Duodenal mucosa (tissue), 2 donors: Measurements from ENCODE around the gene NEURL2.
"Not testable (repeated sequence)": the region's sequence is repeated elsewhere in the genome, so short reads cannot be mapped to it uniquely, and the experiment has no call there.

Source experiments
- H3K27ac ChIP-seq: one replicate; pipeline ENCODE4 v1.7.0; 2013; ENCODE audit warnings: low read depth, low read length
- H3K27me3 ChIP-seq, 2 donors: one replicate each; pipeline ENCODE4 v1.7.0; 2013; ENCODE audit warnings: low read length in 2 of 2, control low read depth in 1 of 2; ENCODE audit not compliant: insufficient read depth in 2 of 2, control insufficient read depth in 1 of 2
- H3K36me3 ChIP-seq, 2 donors: one replicate each; pipeline ENCODE4 v1.7.0; 2013; ENCODE audit warnings: low read length in 2 of 2, control low read depth in 1 of 2; ENCODE audit not compliant: insufficient read depth in 2 of 2, control insufficient read depth in 1 of 2
- H3K4me1 ChIP-seq, 2 donors: one replicate each; pipeline ENCODE4 v1.7.0; 2013; ENCODE audit warnings: low read length in 2 of 2, control low read depth in 1 of 2; ENCODE audit not compliant: insufficient read depth in 2 of 2, control insufficient read depth in 1 of 2
- H3K4me3 ChIP-seq, 2 donors: one replicate each; pipeline ENCODE4 v1.7.0; 2013; ENCODE audit warnings: low read length in 2 of 2, low read depth in 1 of 2
- H3K9ac ChIP-seq, 2 donors: one replicate each; pipeline ENCODE4 v1.7.0; 2013; ENCODE audit warnings: low read length in 2 of 2, low read depth in 1 of 2
- H3K9me3 ChIP-seq, 2 donors: one replicate each; pipeline ENCODE4 v1.7.0; 2013; ENCODE audit warnings: low read length in 2 of 2, control low read depth in 1 of 2; ENCODE audit not compliant: control insufficient read depth in 1 of 2

The NEURL2 gene

GRCh38 chr20:45888681-45889080 lies 2.3 kb downstream of the NEURL2 start:
- peaks cover 7 to 39% of the 10 kb centered on the region in 2 donors for H3K36me3 ChIP-seq

GRCh38 chr20:45887346-45887715 lies 3.7 kb downstream of the NEURL2 start, which contains the start of gene SPATA25:
Gene SPATA25 (minus strand): TSS chr20:45887622. CDS start chr20:45887590, 32 bp downstream.
- H3K4me3 ChIP-seq, result peak within 1 kb of the TSS in 1 of 2 donors; percentile 22
- no peaks in the 10 kb centered on the region for H3K27me3 ChIP-seq
- H3K4me1 ChIP-seq, result peaks cover 20 to 30% of the 10 kb centered on the region in 2 donors
- H3K9ac ChIP-seq, result no peak within 1 kb of the TSS
- H3K9me3 ChIP-seq, result no peaks in the 10 kb centered on the region
- H3K36me3 ChIP-seq, result peaks cover 14 to 45% of the 10 kb centered on the region in 2 donors
- no peak within 1 kb of the TSS for H3K27ac ChIP-seq

More at GRCh38 chr20:45888681-45889080, 2.3 kb downstream of the NEURL2 start:
- H3K27ac ChIP-seq, result no peak overlapping the region
- peaks cover 30 to 40% of the 10 kb centered on the region in 2 donors for H3K4me1 ChIP-seq
- H3K9ac ChIP-seq, result no peak overlapping the region
- H3K27me3 ChIP-seq, result no peaks in the 10 kb centered on the region
- no peak overlapping the region for H3K4me3 ChIP-seq
- H3K9me3 ChIP-seq, result no peaks in the 10 kb centered on the region

- H3K36me3 ChIP-seq, result peaks cover 14 to 45% of the 10 kb centered on the region in 2 donors
- H3K4me3 ChIP-seq, result no peak overlapping the region
- no peak overlapping the region for H3K9ac ChIP-seq
- no peak overlapping the region for H3K27ac ChIP-seq
- no peaks in the 10 kb centered on the region for H3K9me3 ChIP-seq
- H3K27me3 ChIP-seq, result no peaks in the 10 kb centered on the region
- H3K4me1 ChIP-seq, result peaks cover 14 to 29% of the 10 kb centered on the region in 2 donors
These were observed 4.2 kb downstream of the NEURL2 start for GRCh38 chr20:45886590-45887345.

- no peaks in the 10 kb centered on the region for H3K9me3 ChIP-seq
- peaks cover 18 to 44% of the 10 kb centered on the region in 2 donors for H3K36me3 ChIP-seq
- no peak overlapping the region for H3K4me3 ChIP-seq
- no peak overlapping the region for H3K27ac ChIP-seq
- H3K27me3 ChIP-seq, result no peaks in the 10 kb centered on the region
- H3K4me1 ChIP-seq, result peaks cover 6 to 14% of the 10 kb centered on the region in 2 donors
- H3K9ac ChIP-seq, result no peak overlapping the region
These were observed 7.9 kb downstream of the NEURL2 start for GRCh38 chr20:45883100-45883469.

GRCh38 chr20:45882469-45883099 lies 8.4 kb downstream of the NEURL2 start:
- H3K27ac ChIP-seq, result no peak overlapping the region
- H3K27me3 ChIP-seq, result no peaks in the 10 kb centered on the region
- H3K4me3 ChIP-seq, result no peak overlapping the region

GRCh38 chr20:45880988-45881788 lies 9.8 kb downstream of the NEURL2 start, which contains the start of gene ZSWIM1:
Gene ZSWIM1 (plus strand): TSS chr20:45881227. CDS start chr20:45882593, 1,366 bp downstream.
- no peaks in the 10 kb centered on the region for H3K9me3 ChIP-seq
- peak within 1 kb of the TSS; percentile 67 for H3K27ac ChIP-seq
- peak within 1 kb of the TSS; percentile 90 to 96 for H3K9ac ChIP-seq
- no peaks in the 10 kb centered on the region for H3K27me3 ChIP-seq
- peak within 1 kb of the TSS; percentile 93 to 99 for H3K4me3 ChIP-seq
- peaks cover 6 to 14% of the 10 kb centered on the region in 2 donors for H3K4me1 ChIP-seq
- H3K36me3 ChIP-seq, result peaks cover 19 to 46% of the 10 kb centered on the region in 2 donors

More at GRCh38 chr20:45882469-45883099, 8.4 kb downstream of the NEURL2 start:
- Histone ChIP-seq H3K36me3 (peaks cover 22 to 47% of the 10 kb centered on the region in 2 donors), H3K9ac (no peak overlapping the region), H3K4me1 (peaks cover 6 to 14% of the 10 kb centered on the region in 2 donors), H3K9me3 (no peaks in the 10 kb centered on the region)

GRCh38 chr20:45878076-45878761 lies 12.8 kb downstream of the NEURL2 start:
- H3K27ac ChIP-seq, result no peak overlapping the region

GRCh38 chr20:45874576-45874975 lies 16.4 kb downstream of the NEURL2 start:
- no peak overlapping the region for H3K4me3 ChIP-seq
- H3K27ac ChIP-seq, result no peak overlapping the region
- no peaks in the 10 kb centered on the region for H3K4me1 ChIP-seq
- peaks cover 11 to 24% of the 10 kb centered on the region in 2 donors for H3K36me3 ChIP-seq
- H3K9me3 ChIP-seq, result no peaks in the 10 kb centered on the region
- no peak overlapping the region for H3K9ac ChIP-seq
- H3K27me3 ChIP-seq, result no peaks in the 10 kb centered on the region

More at GRCh38 chr20:45878076-45878761, 12.8 kb downstream of the NEURL2 start:
- H3K36me3 ChIP-seq, result peaks cover 13 to 33% of the 10 kb centered on the region in 2 donors
- no peaks in the 10 kb centered on the region for H3K27me3 ChIP-seq
- H3K4me1 ChIP-seq, result peaks cover 0 to 10% of the 10 kb centered on the region in 2 donors
- H3K4me3 ChIP-seq, result no peak overlapping the region
- no peaks in the 10 kb centered on the region for H3K9me3 ChIP-seq
- H3K9ac ChIP-seq, result no peak overlapping the region

- not testable (repeated sequence) for H3K4me3 ChIP-seq, H3K27ac ChIP-seq, H3K9ac ChIP-seq, H3K9me3 ChIP-seq, H3K4me1 ChIP-seq, H3K27me3 ChIP-seq
- peaks cover 11 to 24% of the 10 kb centered on the region in 2 donors for H3K36me3 ChIP-seq
These were observed 16.9 kb downstream of the NEURL2 start for GRCh38 chr20:45874104-45874481.
